Brain microvascular endothelial cell (primary cell): ENCODE results near the gene KDM2B.

Experiments used
- DNase-seq: peaks from one replicate; pipeline ENCODE4 v3.0.0-alpha.2; 2020
- H3K27ac ChIP-seq: fragments of 250-450 bp; sonication (Bioruptor Pico); 2 replicates; pipeline ENCODE4 v1.5.1; 2020; ENCODE audit warnings: mild to moderate bottlenecking, moderate library complexity
- H3K27me3 ChIP-seq: fragments of 250-450 bp; sonication (Bioruptor Pico); replicated peaks from 2 replicates; pipeline ENCODE4 v1.5.1; 2020; ENCODE audit warnings: mild to moderate bottlenecking
- H3K36me3 ChIP-seq: fragments of 250-450 bp; sonication (Bioruptor Pico); replicated peaks from 2 replicates; pipeline ENCODE4 v1.5.1; 2020; ENCODE audit warnings: mild to moderate bottlenecking
- H3K4me3 ChIP-seq: 2 replicates; pipeline ENCODE4 v1.5.1; 2011; ENCODE audit warnings: low read depth, mild to moderate bottlenecking, control low read depth, low read length, moderate library complexity
- CTCF ChIP-seq: IDR thresholded peaks from 2 replicates; pipeline ENCODE4 v1.5.1; 2011; ENCODE audit warnings: low read depth, mild to moderate bottlenecking, moderate library complexity, low read length, control low read depth, inconsistent platforms; ENCODE audit errors: missing control alignments
- in situ Hi-C: cut with HindIII; loops from 2 replicates; pipeline ENCODE4 v1.10.0; 2017; ENCODE audit warnings: low sequenced_read_pairs, low pct_ligation_motif_present

The KDM2B gene

GRCh38 chr12:121439715-121440114 lies 141.1 kb downstream of the KDM2B start:
- Histone ChIP-seq H3K27ac (no peak overlapping the region), H3K27me3 (no peaks in the 10 kb centered on the region), H3K4me3 (no peak overlapping the region), H3K36me3 (peaks cover 18% of the 10 kb centered on the region)
- no peak for DNase-seq
- in situ Hi-C loops, result no loop called here
- no peak for TF ChIP-seq CTCF

- in situ Hi-C loops, result no loop called here
- H3K36me3 ChIP-seq, result peaks cover 21% of the 10 kb centered on the region
- TF ChIP-seq CTCF, result no peak
- H3K4me3 ChIP-seq, result no peak overlapping the region
- no peak for DNase-seq
- H3K27ac ChIP-seq, result no peak overlapping the region
- no peaks in the 10 kb centered on the region for H3K27me3 ChIP-seq
These were observed 141.9 kb downstream of the KDM2B start for GRCh38 chr12:121438905-121439304.

GRCh38 chr12:121436706-121437105 lies 144.1 kb downstream of the KDM2B start:
- no peak for TF ChIP-seq CTCF
- Histone ChIP-seq H3K27me3 (no peaks in the 10 kb centered on the region), H3K36me3 (peaks cover 23% of the 10 kb centered on the region), H3K27ac (no peak overlapping the region), H3K4me3 (no peak overlapping the region)
- DNase-seq, result no peak
- in situ Hi-C loops, result no loop called here

DNA sequence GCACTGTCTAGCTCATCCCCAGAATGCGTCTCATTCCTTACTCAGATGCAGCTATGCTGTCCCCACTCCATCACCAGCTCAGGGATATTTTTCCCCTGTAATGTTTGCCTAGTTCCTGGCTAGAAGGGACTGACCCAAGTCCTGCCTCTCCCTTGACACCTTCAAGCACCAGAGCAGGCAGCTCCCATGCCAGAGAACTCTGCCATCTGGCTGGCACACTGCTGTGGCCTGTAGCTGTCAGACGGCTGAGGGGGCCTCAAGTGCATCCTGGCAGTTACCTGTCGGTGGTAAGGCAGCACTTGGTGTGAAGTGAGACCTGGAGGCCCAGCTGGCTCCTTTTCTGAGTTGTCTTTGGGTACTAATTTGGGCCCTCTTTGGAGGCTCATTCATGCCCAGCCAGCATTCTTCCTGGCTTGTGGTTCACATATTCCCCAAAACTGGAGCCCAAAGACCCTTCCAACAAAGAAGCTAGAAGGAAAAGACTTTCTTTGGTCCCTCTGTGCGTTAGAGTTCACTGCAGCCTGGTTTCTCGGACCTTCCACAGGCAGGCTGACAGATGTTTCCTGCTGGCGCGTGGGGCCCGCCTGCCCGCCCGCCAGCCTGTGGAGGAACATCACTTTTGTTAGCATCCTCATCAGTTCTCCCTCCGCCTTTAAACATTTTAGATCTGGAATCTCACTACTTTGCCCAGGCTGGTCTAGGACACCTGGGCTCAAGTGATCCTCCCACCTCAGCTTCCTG lies 147.9 kb downstream of the KDM2B start:
- DNase-seq, result no peak
- in situ Hi-C loops, result no loop called here
- Histone ChIP-seq H3K4me3 (no peak overlapping the region), H3K27ac (no peak overlapping the region), H3K36me3 (peaks cover 47% of the 10 kb centered on the region), H3K27me3 (no peaks in the 10 kb centered on the region)
- no peak for TF ChIP-seq CTCF

DNA sequence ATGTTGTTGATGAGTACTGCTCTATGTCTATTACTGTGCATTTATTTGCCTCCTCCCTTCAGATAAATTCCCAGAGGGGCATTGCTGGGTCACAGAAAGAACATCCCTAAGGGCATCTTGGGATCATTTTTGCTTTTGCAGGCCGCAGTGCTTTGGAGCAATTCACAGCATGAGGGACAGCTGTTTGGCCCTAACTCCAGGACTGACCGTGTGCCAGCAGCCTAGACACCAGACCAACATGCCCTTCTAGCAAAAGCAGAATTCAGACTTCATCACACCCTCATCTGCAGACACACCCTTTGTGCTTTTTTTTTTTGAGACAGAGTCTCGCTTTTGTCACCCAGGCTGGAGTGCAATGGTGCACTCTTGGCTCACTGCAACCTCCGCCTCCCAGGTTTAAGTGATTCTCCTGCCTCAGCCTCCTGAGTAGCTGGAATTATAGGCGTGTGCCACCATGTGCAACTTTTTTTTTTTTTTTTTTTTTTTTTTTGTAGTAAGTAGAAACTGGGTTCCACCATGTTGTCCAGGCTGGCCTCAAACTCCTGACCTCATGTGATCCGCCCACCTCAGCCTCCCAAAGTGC lies 149.9 kb downstream of the KDM2B start:
- Histone ChIP-seq H3K27me3 (no peaks in the 10 kb centered on the region), H3K36me3 (peaks cover 53% of the 10 kb centered on the region), H3K4me3 (no peak overlapping the region), H3K27ac (no peak overlapping the region)
- no peak for TF ChIP-seq CTCF
- DNase-seq, result no peak
- in situ Hi-C loops, result no loop called here
